GM19351 (cell line): ENCODE results near the gene CNNM3.

Experiments
- ATAC-seq: cut with Tn5 transposase; IDR thresholded peaks from one replicate; pipeline ENCODE4 v1.9.1; 2021; ENCODE audit warnings: mild to moderate bottlenecking, moderate library complexity; ENCODE audit not compliant: unreplicated experiment

The CNNM3 gene

DNA sequence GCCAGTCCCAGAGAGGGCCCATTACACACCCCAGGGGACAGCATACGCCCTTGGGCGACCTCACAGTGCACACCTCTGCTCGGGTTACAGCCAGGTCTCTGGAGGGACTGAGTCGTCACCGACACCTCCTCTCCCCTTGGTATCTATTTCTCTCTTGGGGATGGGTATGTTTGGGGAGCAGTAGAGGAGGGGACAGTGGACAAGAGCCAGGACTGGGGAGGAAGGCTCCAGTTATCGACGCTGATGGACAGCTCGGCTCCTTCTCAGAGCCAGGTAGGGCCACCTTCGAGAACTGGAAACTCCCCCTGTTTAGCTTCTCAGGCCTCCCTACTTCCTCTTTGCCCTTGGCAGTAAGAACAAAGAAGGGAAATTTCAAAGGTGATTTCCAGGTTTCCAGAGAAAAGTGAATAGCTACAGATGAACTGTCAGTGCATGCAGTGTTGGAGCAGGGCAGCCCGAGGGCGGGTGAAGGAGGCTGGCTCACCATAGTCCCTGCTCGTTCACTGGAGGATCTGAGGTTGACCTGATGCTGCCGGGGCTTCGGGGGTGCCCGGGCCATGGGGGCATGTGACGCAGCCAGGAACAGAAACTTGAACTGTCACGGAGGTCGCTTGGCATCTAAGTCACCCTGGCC lies 58.2 kb downstream of the CNNM3 start:
- ATAC-seq = no peak

- ATAC-seq = no peak
Measured at GRCh38 chr2:96875498-96876268, 59.6 kb downstream of the CNNM3 start.

DNA sequence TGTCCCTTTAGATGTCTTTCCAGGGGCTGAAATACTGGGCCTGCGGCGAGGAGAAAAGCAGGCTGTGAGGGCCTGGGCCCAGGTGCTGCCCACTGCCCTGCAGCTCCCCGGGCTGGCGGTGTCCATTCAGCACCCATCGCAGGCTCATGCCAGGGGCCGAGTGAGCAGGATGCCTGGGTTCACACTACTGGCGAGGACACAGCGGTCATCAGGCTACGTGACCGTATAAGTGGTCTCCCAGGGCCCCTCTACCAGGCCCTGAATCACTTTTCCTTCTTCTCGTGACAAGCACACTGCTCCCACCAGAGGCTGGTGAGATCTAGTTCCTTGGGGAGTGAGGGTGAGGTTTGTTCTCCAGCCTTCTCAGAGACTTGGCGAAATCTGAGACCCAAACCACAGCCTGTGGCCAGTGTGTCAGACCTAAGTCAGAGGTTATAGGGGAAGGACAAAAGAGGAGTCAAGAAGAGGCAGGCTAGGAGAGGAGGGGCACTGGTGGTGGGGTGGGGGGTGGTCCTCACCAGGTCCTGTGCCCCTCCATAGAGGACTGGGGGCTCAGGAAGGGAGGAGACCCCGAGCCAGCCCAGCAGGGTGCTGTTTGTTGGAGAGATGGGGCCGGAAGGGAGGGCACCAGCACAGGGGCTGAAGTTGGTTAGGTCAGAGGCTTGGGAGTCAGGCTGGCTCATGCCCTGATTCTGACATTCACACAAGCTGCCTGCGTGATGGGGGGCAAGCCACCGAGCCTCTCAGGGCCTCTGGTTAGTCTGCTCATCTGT lies 60.4 kb downstream of the CNNM3 start:
- ATAC-seq = no peak

DNA sequence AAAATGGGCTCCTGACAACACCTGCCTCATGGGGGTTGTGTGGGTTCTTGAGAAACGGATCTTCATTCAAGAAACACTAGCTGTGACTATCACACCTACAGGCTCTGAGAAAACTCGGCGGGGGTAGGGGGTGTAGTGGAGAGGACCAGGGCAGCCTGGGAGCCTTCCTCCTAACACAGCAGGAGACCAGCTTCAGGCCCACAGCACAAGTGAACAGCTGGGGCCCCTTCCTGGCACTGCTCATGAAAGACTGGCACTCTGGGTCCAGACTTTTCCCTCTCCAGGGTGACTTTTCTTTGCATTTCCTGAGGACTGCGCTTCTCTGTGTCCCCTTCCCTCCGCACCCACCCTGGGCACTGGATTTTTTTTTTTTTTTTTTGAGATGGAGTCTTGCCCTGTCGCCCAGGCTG lies 61.0 kb downstream of the CNNM3 start:
- ATAC-seq = no peak

- no peak for ATAC-seq
Measured at GRCh38 chr2:96877631-96878092, 61.6 kb downstream of the CNNM3 start.

GRCh38 chr2:96878171-96878570 lies 62.1 kb downstream of the CNNM3 start:
- no peak for ATAC-seq

DNA sequence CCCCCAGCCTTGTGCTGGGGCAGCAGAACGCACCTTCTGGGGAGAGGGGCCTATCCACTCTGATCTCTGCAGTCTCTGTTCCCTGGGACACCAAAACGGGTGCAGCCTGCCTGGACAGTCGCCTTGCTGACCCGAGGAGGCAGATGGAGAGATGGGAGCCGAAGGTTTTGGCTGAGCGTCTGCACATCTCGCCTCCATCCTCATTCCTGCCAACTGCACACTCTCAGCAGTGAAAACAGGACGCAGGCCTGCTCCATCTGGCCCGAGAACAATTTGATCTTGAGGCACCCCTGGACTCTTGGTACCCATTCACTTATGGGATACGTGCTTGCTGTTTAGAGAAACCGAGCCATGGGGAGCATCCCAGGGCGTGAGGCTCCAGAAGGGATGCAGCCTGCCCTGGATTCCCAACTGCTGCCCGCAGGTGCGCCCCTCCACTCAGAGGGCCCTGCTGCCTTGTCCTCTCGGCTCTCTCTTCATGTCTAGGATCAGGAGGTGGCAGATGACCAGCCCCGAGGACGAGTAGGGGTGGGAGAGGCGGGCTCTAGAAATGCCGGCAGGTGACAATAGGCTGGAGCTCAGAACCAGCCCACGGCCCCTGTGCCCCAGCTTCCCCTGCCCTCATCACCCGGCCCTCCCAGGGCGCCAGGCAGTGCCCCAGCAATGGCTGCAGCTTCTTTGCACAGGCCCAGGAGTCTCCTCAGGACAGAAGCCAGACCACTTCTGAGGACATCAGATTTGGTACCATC lies 62.9 kb downstream of the CNNM3 start:
- ATAC-seq = no peak

GRCh38 chr2:96879545-96880040 lies 63.5 kb downstream of the CNNM3 start:
- no peak for ATAC-seq

DNA sequence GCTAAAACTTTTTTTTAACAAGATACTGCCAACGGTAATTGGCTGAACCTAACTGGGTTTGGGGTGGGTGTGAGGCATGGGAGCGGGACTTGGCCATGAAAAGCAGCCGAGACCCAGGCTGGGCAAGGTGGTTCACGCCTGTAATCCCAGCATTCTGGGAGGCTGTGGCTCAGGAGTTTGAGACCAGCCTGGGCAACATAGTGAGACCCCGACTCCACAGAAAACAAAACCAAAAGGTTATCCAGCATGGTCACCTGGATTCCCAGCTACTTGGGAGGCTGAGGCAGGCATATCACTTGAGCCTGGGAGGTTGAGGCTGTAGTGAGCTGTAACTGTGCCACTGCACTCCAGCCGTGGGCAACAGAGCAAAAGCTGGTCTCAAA lies 64.8 kb downstream of the CNNM3 start:
- no peak for ATAC-seq

- no peak for ATAC-seq
Measured at GRCh38 chr2:96881349-96882195, 65.5 kb downstream of the CNNM3 start.

GRCh38 chr2:96882230-96882629 lies 66.2 kb downstream of the CNNM3 start:
- no peak for ATAC-seq

DNA sequence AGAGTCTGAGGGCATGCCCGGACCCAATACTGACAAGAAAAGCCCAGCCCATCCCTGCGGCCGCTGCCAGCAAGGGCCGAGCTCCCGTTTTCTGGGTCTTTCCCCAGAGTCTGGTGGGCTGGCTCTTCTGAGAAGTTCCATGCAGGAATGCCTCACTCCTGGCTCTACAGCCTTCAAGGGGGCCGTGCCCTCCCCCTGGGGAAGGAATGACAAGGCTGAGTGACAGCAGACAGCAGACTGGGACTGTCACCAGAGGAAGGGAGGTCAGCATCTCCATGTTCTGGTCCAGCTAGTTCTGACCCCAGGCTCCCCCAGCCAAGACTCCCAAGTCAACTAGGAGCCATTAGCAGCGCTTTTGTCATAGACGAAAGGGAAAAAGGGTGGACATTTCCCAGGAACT lies 66.8 kb downstream of the CNNM3 start:
- ATAC-seq = no peak

DNA sequence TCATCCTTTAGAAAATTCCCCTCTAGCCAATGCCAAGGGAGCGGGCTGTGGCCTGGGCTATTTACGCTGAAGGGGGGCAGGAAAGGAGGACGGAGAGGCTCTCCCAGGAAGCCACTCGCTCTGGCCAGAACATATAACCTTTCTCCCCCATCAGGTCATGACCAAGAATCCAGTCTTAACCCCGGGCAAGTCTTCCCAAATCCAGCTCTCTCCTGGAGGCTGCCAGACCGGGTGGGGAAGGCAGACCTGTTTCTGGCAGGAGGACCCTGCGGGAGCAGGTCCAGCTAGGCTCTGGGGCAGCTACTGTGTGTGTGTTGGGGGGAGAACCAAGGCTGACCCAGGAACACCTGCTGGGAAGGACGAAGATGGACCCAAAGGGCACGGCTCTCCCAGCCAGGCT lies 67.2 kb downstream of the CNNM3 start:
- no peak for ATAC-seq
